ENCODE measurements around the gene ZNF280D.

DNA sequence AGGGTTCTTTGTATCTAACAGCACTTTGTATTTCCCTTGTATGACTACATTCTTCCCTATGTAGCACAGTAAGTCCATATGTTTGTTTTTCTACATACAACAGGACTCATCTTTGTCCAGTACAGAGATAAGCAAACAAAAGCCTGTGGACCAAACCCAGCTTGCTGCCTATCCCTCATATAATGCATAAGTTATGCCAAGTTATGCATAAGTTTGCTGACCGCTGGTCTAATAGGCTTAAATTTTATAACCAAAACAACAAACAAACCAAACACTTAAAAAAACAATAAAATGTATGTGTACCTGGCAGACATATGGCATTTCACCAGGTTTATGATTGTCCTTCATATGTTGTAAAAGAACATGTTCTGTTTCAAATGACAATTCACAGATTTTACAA is 56.0 kb downstream of the ZNF280D start:
- TF ChIP-seq EZH2 (IDR thresholded peaks at IDR 0.05) (no peak), POLR2AphosphoS5 (IDR thresholded peaks at IDR 0.05; ENCODE audit: borderline replicate concordance, low read depth, low read length) (no peak), FOXP2 (optimal IDR thresholded peaks at IDR 0.05; ENCODE audit: control extremely low read depth, extremely low read length, insufficient read depth) (no peak)

All from SK-N-MC (cell line).